HCT116 (cell line): ENCODE data around the gene GMDS. TPM values are rescaled to one million over a fixed set of nuclear protein-coding genes. Genes with fewer than 3 reads are reported as not detected.

Experiments used
- ATAC-seq: fragments of 200-7000 bp; cut with Tn5 transposase; 2 replicates; pipeline ENCODE4 v1.9.1; 2020; ENCODE audit warnings: mild to moderate bottlenecking, moderate library complexity
- BruUV-seq: library from RNA; stranded (reverse); fragments of 400-500 nt; replicated peaks from 2 replicates; lab custom pipeline; 2021; lab: Mats Ljungman, UMichigan
- CTCF ChIA-PET: fragments of 300-600 bp; sonication (Branson Sonifier 250); formaldehyde crosslinking; loops from one replicate; lab custom pipeline; 2021; ENCODE audit warnings: antibody characterized with exemption; lab: Charles Lee
- POLR2A ChIA-PET: fragments of 300-600, 350-600 bp; sonication (Branson Sonifier 250); formaldehyde crosslinking; loops from one replicate; lab custom pipeline; 2021; ENCODE audit warnings: antibody characterized with exemption; lab: Charles Lee
- RAD21 ChIA-PET, 2 experiments: fragments of 300-600 bp; sonication (Branson Sonifier 250); formaldehyde crosslinking; loops; one replicate each; lab custom pipeline; 2023; ENCODE audit warnings: low total read pairs in 2 of 2; ENCODE audit not compliant: uncharacterized antibody in 2 of 2, unreplicated experiment in 2 of 2, low non-redundant PET in 1 of 2; lab: Charles Lee
- DNase-seq: peaks from one replicate; pipeline ENCODE4 v3.0.0-alpha.2; 2010; ENCODE audit warnings: low read depth, low spot score
- H2AFZ ChIP-seq: fragments of 200-600 bp; shearing (Covaris generic), sonication (generic); 2 replicates; pipeline ENCODE4 v1.6.1; 2017; ENCODE audit warnings: low read depth, mixed run types, mixed read lengths, antibody characterized with exemption, low read length; ENCODE audit not compliant: poor library complexity, severe bottlenecking
- H3K27ac ChIP-seq: 2 replicates; pipeline ENCODE4 v1.5.1; 2012; ENCODE audit warnings: low read depth, low read length
- H3K27me3 ChIP-seq: fragments of 200-600 bp; sonication (generic); 2 replicates; pipeline ENCODE4 v1.6.1; 2016; ENCODE audit warnings: mixed run types, low read length, mixed read lengths; ENCODE audit not compliant: insufficient read depth
- H3K36me3 ChIP-seq, 2 experiments: fragments of 200-500 bp in 1 of 2; fragments of 200-600 bp in 1 of 2; sonication (Bioruptor generic) in 1 of 2; sonication (generic) in 1 of 2; 2 replicates each; pipeline versions ENCODE4 v1.5.1 to v1.6.1; 2014 to 2016; ENCODE audit warnings: low read length in 2 of 2, inconsistent platforms in 1 of 2, mixed read lengths in 1 of 2, mixed run types in 1 of 2; ENCODE audit not compliant: insufficient read depth in 2 of 2, control insufficient read depth in 1 of 2
- H3K4me1 ChIP-seq, 2 experiments: fragments of 200-600 bp in 1 of 2; sonication (generic) in 1 of 2; 2 replicates each; pipeline versions ENCODE4 v1.5.1 to v1.6.1; 2012 to 2017; ENCODE audit warnings: low read length in 2 of 2, inconsistent platforms in 1 of 2, mild to moderate bottlenecking in 1 of 2, mixed read lengths in 1 of 2, mixed run types in 1 of 2, moderate library complexity in 1 of 2; ENCODE audit not compliant: insufficient read depth in 2 of 2, control insufficient read depth in 1 of 2
- H3K4me2 ChIP-seq: fragments of 200-600 bp; sonication (generic); 2 replicates; pipeline ENCODE4 v1.6.1; 2017; ENCODE audit warnings: mixed run types, low read length, mixed read lengths
- H3K4me3 ChIP-seq, 2 experiments: fragments of 200-600 bp in 1 of 2; sonication (generic) in 1 of 2; replicated peaks in 1 of 2; 2 replicates each; pipeline ENCODE4 v1.5.1; 2011 to 2016; ENCODE audit warnings: low read length in 2 of 2, control low read depth in 1 of 2, low read depth in 1 of 2, mild to moderate bottlenecking in 1 of 2, mixed read lengths in 1 of 2, mixed run types in 1 of 2
- H3K79me2 ChIP-seq: fragments of 200-600 bp; sonication (generic); 2 replicates; pipeline ENCODE4 v1.6.1; 2017; ENCODE audit warnings: mild to moderate bottlenecking, mixed run types, low read length, moderate library complexity, mixed read lengths; ENCODE audit not compliant: insufficient read depth
- H3K9ac ChIP-seq: fragments of 200-600 bp; sonication (generic); 2 replicates; pipeline ENCODE4 v1.6.1; 2016; ENCODE audit warnings: low read length, mixed read lengths
- H3K9me2 ChIP-seq: fragments of 200-600 bp; sonication (generic), shearing (Covaris generic); 2 replicates; pipeline ENCODE4 v1.6.1; 2017; ENCODE audit warnings: mixed run types, mild to moderate bottlenecking, moderate library complexity; ENCODE audit not compliant: insufficient read depth
- H3K9me3 ChIP-seq, 2 experiments: fragments of 200-500 bp in 1 of 2; fragments of 200-600 bp in 1 of 2; sonication (Bioruptor generic) in 1 of 2; sonication (generic) in 1 of 2; 2 replicates each; pipeline ENCODE4 v1.6.1; 2014 to 2017; ENCODE audit warnings: low read length in 2 of 2, mixed read lengths in 2 of 2, inconsistent platforms in 1 of 2, low read depth in 1 of 2, mild to moderate bottlenecking in 1 of 2, mixed run types in 1 of 2, moderate library complexity in 1 of 2; ENCODE audit not compliant: control insufficient read depth in 1 of 2, insufficient read depth in 1 of 2
- H4K20me1 ChIP-seq: fragments of 200-600 bp; sonication (generic), shearing (Covaris generic); 2 replicates; pipeline ENCODE4 v1.6.1; 2017; ENCODE audit warnings: mixed run types, mild to moderate bottlenecking, moderate library complexity; ENCODE audit not compliant: insufficient read depth
- ATF3 ChIP-seq: IDR thresholded peaks from 2 replicates; pipeline ENCODE4 v1.6.1; 2012
- CEBPB ChIP-seq: IDR thresholded peaks from 2 replicates; pipeline ENCODE4 v1.6.1; 2012; ENCODE audit warnings: low read depth
- EZH2 ChIP-seq: fragments of 200-600 bp; sonication (generic); IDR thresholded peaks from 2 replicates; pipeline ENCODE4 v1.6.1; 2017; ENCODE audit warnings: antibody characterized with exemption, mixed run types
- FOSL1 ChIP-seq: IDR thresholded peaks from 2 replicates; pipeline ENCODE4 v1.6.1; 2012; ENCODE audit warnings: low read depth
- POLR2AphosphoS5 ChIP-seq: IDR thresholded peaks from 2 replicates; pipeline ENCODE4 v1.6.1; 2011; ENCODE audit warnings: mild to moderate bottlenecking, low read depth, low read length, moderate library complexity
- TCF7L2 ChIP-seq: IDR thresholded peaks from 2 replicates; pipeline ENCODE4 v1.7.0; 2011; ENCODE audit warnings: borderline replicate concordance, inconsistent platforms; ENCODE audit not compliant: insufficient read depth, insufficient read length; ENCODE audit errors: extremely low read depth
- YY1 ChIP-seq: IDR thresholded peaks from 2 replicates; pipeline ENCODE4 v1.6.1; 2011; ENCODE audit warnings: low read length, low read depth, moderate library complexity, mild to moderate bottlenecking; ENCODE audit not compliant: insufficient replicate concordance; ENCODE audit errors: extremely low read depth
- intact Hi-C: fragments of 100-400 bp; cut with micrococcal nuclease; formaldehyde crosslinking; loops from 2 replicates; pipeline ENCODE4 v1.10.0; 2022
- total RNA-seq: library from RNA; stranded (reverse); gene quantifications from one replicate; pipeline ENCODE4 v1.2.1, GENCODE V29; 2021; ENCODE audit not compliant: unreplicated experiment
- TF ChIP-seq, protein P1 (sequence below): IDR thresholded peaks from 2 replicates; pipeline ENCODE4 v1.6.1; 2011; ENCODE audit warnings: mild to moderate bottlenecking, low read length, moderate library complexity; ENCODE audit not compliant: insufficient replicate concordance; ENCODE audit errors: extremely low read depth

The GMDS gene
- total RNA-seq, 1 experiment from 2014 or later = 34.4 TPM

DNA sequence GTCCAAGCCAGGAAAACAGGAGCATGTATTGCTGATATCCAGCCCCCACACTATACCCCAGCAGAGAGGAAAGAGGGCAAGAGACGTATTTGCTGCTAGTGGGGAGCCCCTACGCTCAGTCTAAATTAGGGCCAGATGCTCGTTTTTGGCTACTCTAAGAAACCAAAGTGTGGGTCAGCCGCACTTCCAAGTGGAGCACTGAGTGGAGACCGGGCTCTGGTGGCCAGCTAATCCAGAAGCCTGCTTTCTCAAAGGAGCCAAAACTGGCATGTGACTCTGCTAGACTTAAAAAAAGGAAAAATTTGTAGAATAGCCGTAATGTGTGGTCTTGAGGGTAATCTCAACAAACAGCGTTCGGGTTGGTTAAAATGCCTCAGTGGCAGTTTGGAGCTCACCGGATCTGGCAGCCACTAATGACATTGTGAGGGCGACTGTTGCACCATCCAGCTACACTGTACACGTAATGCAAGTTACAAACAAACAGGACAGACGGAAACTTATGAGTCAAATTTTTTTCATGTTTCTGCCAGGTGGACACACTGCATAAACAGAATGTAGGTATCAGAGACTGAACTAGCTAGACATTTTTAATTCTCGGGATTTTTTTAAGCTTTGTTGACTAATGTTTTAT is 404.8 kb downstream of the GMDS start:
- ChIA-PET POLR2A (no interaction called here), CTCF (no interaction called here), RAD21 (no interaction called here)
- no peaks in the 10 kb centered on the region for H3K4me1 ChIP-seq
- no peak overlapping the region for H3K9ac ChIP-seq
- ATAC-seq (no peak), DNase-seq (no peak)
- BruUV-seq = no TSS peak
- H4K20me1 ChIP-seq = no peaks in the 10 kb centered on the region
- no peaks in the 10 kb centered on the region for H3K79me2 ChIP-seq
- H3K27ac ChIP-seq = no peak overlapping the region
- H3K27me3 ChIP-seq = no peaks in the 10 kb centered on the region
- no peaks in the 10 kb centered on the region for H3K36me3 ChIP-seq
- H2AFZ ChIP-seq = no peak overlapping the region
- no peaks in the 10 kb centered on the region for H3K9me3 ChIP-seq
- H3K4me2 ChIP-seq = no peak overlapping the region
- intact Hi-C loops = no loop called here
- no peaks in the 10 kb centered on the region for H3K9me2 ChIP-seq
- no peak overlapping the region for H3K4me3 ChIP-seq
- TF ChIP-seq, protein P1, sequence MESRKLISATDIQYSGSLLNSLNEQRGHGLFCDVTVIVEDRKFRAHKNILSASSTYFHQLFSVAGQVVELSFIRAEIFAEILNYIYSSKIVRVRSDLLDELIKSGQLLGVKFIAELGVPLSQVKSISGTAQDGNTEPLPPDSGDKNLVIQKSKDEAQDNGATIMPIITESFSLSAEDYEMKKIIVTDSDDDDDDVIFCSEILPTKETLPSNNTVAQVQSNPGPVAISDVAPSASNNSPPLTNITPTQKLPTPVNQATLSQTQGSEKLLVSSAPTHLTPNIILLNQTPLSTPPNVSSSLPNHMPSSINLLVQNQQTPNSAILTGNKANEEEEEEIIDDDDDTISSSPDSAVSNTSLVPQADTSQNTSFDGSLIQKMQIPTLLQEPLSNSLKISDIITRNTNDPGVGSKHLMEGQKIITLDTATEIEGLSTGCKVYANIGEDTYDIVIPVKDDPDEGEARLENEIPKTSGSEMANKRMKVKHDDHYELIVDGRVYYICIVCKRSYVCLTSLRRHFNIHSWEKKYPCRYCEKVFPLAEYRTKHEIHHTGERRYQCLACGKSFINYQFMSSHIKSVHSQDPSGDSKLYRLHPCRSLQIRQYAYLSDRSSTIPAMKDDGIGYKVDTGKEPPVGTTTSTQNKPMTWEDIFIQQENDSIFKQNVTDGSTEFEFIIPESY = no peak
- TF ChIP-seq FOSL1 (no peak), ATF3 (no peak), TCF7L2 (no peak), YY1 (no peak), POLR2AphosphoS5 (no peak), EZH2 (no peak), CEBPB (no peak)
